ENCODE results near the gene CACNA1G. TPM values are rescaled to one million over a fixed set of nuclear protein-coding genes. Genes with fewer than 3 reads are reported as not detected.

CACNA1G gene
- polyA plus RNA-seq, 1 donor from 2014 or later: 10.9 TPM

- no peak overlapping the region for H3K27ac ChIP-seq (ENCODE audit: low read length)
- H3K9me2 ChIP-seq (ENCODE audit: insufficient read depth, low read length): no peaks in the 10 kb centered on the region
- no peaks in the 10 kb centered on the region for H3K27me3 ChIP-seq (ENCODE audit: insufficient read depth, low read depth, low read length)
- H3K4me2 ChIP-seq (ENCODE audit: low read length): no peak overlapping the region
- TF ChIP-seq EP300 (conservative IDR thresholded peaks at IDR 0.05; ENCODE audit: poor library complexity, severe bottlenecking): no peak
- no peak for TF ChIP-seq RAD21 (conservative IDR thresholded peaks at IDR 0.05)
- no peak for TF ChIP-seq REST (IDR thresholded peaks at IDR 0.05; ENCODE audit: borderline replicate concordance)
- no peak for TF ChIP-seq MXI1 (conservative IDR thresholded peaks at IDR 0.05; ENCODE audit: poor library complexity, severe bottlenecking)
- TF ChIP-seq TAF1 (IDR thresholded peaks at IDR 0.05; ENCODE audit: low read depth): no peak
- no peak for TF ChIP-seq CTCF (IDR thresholded peaks at IDR 0.05; ENCODE audit: poor library complexity, severe bottlenecking)
- TF ChIP-seq POLR2AphosphoS5 (IDR thresholded peaks at IDR 0.05): no peak
- TF ChIP-seq EZH2 (IDR thresholded peaks at IDR 0.05; ENCODE audit: borderline replicate concordance, insufficient read depth, low read length, poor library complexity, severe bottlenecking): no peak
- H4K20me1 ChIP-seq (ENCODE audit: insufficient read depth): no peaks in the 10 kb centered on the region
- no peaks in the 10 kb centered on the region for H3F3A ChIP-seq (ENCODE audit: insufficient read depth, low read length, poor library complexity, severe bottlenecking)
- no peaks in the 10 kb centered on the region for H3K9me3 ChIP-seq (ENCODE audit: low read length)
- no peak overlapping the region for H2AFZ ChIP-seq (ENCODE audit: low read depth, low read length)
- H3K36me3 ChIP-seq (ENCODE audit: insufficient read depth, low read length): no peaks in the 10 kb centered on the region
- H3K4me3 ChIP-seq (ENCODE audit: low read length): no peak overlapping the region
- H3K79me2 ChIP-seq (replicated peaks; ENCODE audit: insufficient read depth, low read length): no peaks in the 10 kb centered on the region
- H3K9ac ChIP-seq (ENCODE audit: low read length): no peak overlapping the region
Observed at GRCh38 chr17:50619489-50619888, 59.0 kb downstream of the CACNA1G start.

GRCh38 chr17:50620237-50620636 lies 59.7 kb downstream of the CACNA1G start:
- Histone ChIP-seq H4K20me1 (ENCODE audit: insufficient read depth) (no peaks in the 10 kb centered on the region), H3K4me3 (ENCODE audit: low read length) (no peak overlapping the region), H3K27ac (ENCODE audit: low read length) (no peak overlapping the region), H3K9me2 (ENCODE audit: insufficient read depth, low read length) (no peaks in the 10 kb centered on the region), H3F3A (ENCODE audit: insufficient read depth, low read length, poor library complexity, severe bottlenecking) (no peaks in the 10 kb centered on the region), H3K79me2 (replicated peaks; ENCODE audit: insufficient read depth, low read length) (no peaks in the 10 kb centered on the region), H3K27me3 (ENCODE audit: insufficient read depth, low read depth, low read length) (no peaks in the 10 kb centered on the region), H3K9ac (ENCODE audit: low read length) (no peak overlapping the region), H2AFZ (ENCODE audit: low read depth, low read length) (no peak overlapping the region), H3K9me3 (ENCODE audit: low read length) (no peaks in the 10 kb centered on the region), H3K36me3 (ENCODE audit: insufficient read depth, low read length) (no peaks in the 10 kb centered on the region), H3K4me2 (ENCODE audit: low read length) (no peak overlapping the region)
- TF ChIP-seq RAD21 (conservative IDR thresholded peaks at IDR 0.05) (no peak), SMC3 (conservative IDR thresholded peaks at IDR 0.05; ENCODE audit: poor library complexity) (no peak), MXI1 (conservative IDR thresholded peaks at IDR 0.05; ENCODE audit: poor library complexity, severe bottlenecking) (no peak), EP300 (conservative IDR thresholded peaks at IDR 0.05; ENCODE audit: poor library complexity, severe bottlenecking) (no peak), REST (IDR thresholded peaks at IDR 0.05; ENCODE audit: borderline replicate concordance) (no peak), POLR2AphosphoS5 (IDR thresholded peaks at IDR 0.05) (no peak), TAF1 (IDR thresholded peaks at IDR 0.05; ENCODE audit: low read depth) (no peak), EZH2 (IDR thresholded peaks at IDR 0.05; ENCODE audit: borderline replicate concordance, insufficient read depth, low read length, poor library complexity, severe bottlenecking) (no peak), CTCF (IDR thresholded peaks at IDR 0.05; ENCODE audit: poor library complexity, severe bottlenecking) (no peak)

Measured in neural cell (in vitro differentiated cells).